ENCODE results near the gene FAM184B.
A peak's percentile ranks its signal among the peaks of the same experiment; 100 is the strongest.
"Not testable (repeated sequence)": the region's sequence is repeated elsewhere in the genome, so short reads cannot be mapped to it uniquely, and the experiment has no call there.

Gene FAM184B

GRCh38 chr4:17682222-17682566, 99.2 kb downstream of the FAM184B start:
- DNase-seq (ENCODE audit: low spot score) = no peak

- no peak for DNase-seq (ENCODE audit: low spot score)
Observed at GRCh38 chr4:17681281-17682221, 99.9 kb downstream of the FAM184B start.

DNA sequence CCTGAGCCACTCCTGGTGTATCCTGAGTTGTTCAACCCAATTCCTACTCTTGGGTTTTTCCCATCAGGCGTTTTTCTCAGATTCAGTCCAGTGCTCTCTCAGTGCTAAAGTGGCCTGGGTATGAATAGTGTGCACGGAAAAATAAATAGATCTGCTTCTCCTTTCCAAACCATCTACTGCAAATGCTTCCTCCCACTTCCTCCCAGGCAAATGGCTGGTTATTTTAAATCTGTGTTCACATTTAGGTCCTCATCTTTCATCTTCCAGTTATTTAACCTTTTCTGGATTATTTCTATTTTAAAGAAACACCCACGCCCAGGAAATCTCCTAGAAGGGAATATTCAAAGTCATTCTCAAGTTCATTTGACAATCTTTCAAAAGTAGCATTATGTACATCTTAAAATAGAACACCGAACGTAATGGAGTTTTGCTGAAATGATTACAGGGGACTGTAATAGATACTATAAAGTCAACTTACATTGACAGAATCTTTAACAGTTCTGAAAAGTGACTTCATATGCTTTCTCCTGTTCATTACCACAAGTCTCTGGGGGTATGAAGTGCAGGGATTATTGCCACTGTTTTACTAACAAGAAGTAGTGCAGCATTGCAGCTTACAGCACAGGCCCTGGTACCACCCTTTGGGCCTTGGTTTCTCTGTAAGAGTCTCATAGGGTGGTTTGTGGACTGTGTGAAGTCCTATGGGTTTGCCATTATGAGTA, 100.7 kb downstream of the FAM184B start:
- DNase-seq (ENCODE audit: low spot score) = no peak

DNA sequence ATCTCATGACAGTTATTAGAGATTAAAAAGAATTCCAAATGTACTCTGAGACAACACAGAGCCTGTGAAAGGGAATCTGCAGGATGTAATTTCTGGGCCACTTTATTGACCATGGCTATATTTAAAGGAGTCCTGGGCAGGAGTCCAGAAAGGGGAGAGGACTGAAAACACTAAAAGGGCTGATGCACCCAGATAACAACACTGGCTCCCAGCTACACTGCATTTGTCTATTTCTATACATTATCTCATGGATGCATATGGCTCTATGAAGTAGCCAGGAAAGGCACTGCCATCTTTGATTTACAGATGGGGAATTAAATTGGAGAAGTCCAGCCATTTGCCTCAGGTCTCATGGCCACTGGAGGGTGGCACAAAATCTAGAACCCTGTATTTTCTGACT, 111.0 kb downstream of the FAM184B start:
- DNase-seq (ENCODE audit: low spot score) = no peak

DNA sequence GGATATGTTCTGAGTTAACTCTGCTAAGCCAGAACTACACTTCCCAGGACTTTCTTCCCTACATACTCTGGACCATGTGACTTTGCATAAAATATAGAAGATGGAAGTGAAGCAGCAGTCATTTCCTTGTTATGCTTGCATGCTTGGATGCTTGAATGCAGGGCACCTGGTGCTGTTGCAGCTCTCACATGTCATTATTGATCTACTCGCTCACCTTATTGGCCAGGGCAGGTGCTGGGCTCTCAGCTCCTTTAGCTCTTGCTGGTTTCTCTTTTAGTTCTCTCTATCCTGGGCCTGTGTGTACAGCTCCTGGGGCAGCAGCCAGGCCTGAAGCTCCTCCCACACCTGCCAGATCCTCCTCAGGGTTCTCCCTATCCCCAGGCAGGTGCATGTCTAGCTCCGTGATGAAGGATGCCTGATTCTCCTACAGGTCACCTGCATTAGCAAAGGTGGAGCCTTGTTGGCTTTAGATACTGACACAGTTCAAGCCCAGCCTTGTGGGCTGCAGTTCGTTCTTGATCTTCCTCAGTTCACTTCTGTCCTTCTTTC, 113.7 kb downstream of the FAM184B start:
- no peak for DNase-seq (ENCODE audit: low spot score)

- no peak for DNase-seq (ENCODE audit: low spot score)
Observed at GRCh38 chr4:17667253-17667652, 114.2 kb downstream of the FAM184B start.

- no peak for DNase-seq (ENCODE audit: low spot score)
Observed at GRCh38 chr4:17665852-17666251, 115.6 kb downstream of the FAM184B start.

GRCh38 chr4:17665346-17665745, 116.1 kb downstream of the FAM184B start:
- DNase-seq (ENCODE audit: low spot score) = no peak

DNA sequence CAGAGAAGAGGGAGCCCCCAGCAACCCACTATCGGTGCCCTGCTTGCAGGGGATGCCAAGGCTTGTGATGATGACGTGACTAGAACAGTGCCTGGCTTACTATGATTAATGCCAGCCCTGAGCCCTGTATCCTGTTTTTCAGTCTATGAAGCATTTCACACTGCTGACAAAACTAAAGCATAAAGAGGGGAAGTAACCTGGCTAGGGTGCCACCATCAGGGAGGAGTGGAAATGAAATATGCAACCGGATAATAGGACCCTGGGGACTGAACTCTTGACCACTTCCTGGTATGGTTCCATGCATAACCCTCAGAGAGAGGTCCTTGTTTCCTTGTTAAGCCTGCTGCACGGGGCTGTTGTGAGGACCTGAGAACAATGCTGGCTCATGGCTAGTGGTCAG, 116.7 kb downstream of the FAM184B start:
- DNase-seq (ENCODE audit: low spot score) = no peak

GRCh38 chr4:17662694-17663093, 118.7 kb downstream of the FAM184B start:
- DNase-seq (ENCODE audit: low spot score) = no peak

DNA sequence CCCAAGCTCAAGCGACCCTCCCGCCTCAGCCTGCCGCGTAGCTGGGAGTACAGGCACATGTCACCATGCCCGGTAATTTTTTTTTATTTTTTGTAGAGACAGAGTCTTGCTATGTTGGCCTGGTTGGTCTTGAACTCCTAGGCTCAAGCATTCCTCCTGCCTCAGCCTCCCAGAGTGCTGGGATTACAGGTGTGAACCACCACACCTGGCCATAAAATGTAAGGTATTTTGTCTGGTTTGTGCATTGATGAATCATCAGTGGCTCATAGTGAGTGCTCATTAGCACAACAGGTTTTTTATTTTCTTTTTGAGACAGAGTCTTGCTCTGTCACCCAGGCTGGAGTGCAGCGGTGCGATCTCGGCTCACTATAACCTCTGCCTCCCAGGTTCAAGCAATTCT, 122.2 kb downstream of the FAM184B start:
- not testable (repeated sequence) for DNase-seq (ENCODE audit: low spot score)

DNA sequence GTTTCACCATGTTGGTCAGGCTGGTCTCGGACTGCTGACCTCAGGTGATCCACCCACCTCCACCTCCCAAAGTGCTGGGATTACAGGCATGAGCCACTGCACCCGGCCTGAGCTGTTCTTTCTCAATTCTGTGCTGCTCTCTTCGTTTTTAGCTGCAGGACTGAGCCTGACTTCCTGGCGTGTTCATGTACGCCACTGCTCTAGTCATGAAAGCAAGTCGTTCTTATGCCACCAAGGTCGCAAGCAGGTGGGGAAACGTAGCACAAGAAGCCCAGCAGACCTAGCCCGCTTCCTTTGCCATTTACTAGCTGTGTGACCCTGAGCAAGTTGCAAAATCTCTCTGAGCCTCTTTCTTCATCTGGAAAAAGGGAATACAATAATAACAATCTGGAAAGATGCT, 123.6 kb downstream of the FAM184B start:
- DNase-seq (ENCODE audit: low spot score) = no peak

GRCh38 chr4:17657090-17657489, 124.3 kb downstream of the FAM184B start:
- DNase-seq (ENCODE audit: low spot score) = no peak

DNA sequence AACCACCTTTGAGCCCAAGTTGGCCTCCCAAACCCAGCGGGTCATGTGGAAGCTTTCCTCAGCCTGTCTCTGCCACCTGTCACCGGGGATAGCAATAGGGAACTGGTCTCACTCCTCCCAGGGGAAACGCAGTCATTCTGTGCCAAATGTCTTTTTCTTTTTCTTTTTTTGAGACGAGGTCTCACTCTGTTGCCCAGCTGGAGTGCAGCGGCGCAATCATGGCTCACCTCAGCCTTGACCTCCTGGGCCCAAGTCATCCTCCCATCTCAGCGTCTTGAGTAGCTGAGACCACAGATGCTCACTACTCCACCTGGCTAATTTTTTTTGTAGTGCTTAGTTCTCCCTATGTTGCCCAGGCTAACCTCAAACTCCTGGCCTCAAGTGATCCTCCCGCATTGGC, 126.7 kb downstream of the FAM184B start:
- no peak for DNase-seq (ENCODE audit: low spot score)

GRCh38 chr4:17650406-17650805, 131.0 kb downstream of the FAM184B start:
- no peak for DNase-seq (ENCODE audit: low spot score)

- no peak for DNase-seq (ENCODE audit: low spot score)
Observed at GRCh38 chr4:17647927-17648326, 133.5 kb downstream of the FAM184B start.

GRCh38 chr4:17647176-17647806, 134.1 kb downstream of the FAM184B start:
- DNase-seq (ENCODE audit: low spot score) = no peak

DNA sequence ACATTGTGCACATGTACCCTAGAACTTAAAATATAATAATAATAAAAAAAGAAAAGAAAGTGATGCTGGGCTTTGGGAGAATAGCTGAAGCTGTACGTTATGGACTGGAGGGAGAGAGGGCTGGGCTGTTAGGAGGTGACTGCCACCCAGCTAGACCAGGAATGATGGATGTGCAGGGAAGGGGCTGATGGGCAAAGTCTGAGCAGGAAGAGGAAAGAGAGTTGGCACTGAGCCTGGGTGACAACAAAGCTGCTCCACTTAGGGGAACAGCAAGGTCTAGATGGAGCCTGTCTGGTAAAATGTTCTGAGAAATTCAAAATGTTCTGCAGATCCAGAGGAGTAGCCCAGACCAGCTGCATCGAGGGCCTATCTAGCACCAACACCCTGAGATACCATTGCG, 134.7 kb downstream of the FAM184B start:
- no peak for DNase-seq (ENCODE audit: low spot score)

- DNase-seq (ENCODE audit: low spot score) = no peak
Observed at GRCh38 chr4:17642398-17642783, 139.0 kb downstream of the FAM184B start.

DNA sequence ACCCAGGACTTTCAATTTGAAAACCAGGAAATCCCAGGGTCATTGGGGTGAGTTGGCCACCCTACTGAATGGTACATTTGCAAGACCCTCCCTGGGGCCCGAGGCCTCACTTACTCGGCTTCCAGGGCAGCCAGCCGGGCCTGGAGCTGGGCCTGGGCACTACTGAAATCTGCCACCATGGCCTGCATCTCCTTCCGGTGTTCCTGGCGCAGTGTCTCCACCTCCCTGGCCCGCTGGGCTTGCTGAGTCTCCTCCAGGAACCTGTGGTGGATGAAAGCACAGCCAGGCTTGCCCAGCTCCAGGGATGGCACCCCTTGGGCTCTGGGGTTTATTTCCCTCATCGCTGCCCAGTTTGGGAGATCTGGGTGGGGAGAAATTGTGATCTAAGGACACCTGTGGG, 142.3 kb downstream of the FAM184B start:
- no peak for DNase-seq (ENCODE audit: low spot score)

- DNase-seq (ENCODE audit: low spot score) = peak; percentile 91
Observed at GRCh38 chr4:17636696-17637622, 144.5 kb downstream of the FAM184B start.

DNA sequence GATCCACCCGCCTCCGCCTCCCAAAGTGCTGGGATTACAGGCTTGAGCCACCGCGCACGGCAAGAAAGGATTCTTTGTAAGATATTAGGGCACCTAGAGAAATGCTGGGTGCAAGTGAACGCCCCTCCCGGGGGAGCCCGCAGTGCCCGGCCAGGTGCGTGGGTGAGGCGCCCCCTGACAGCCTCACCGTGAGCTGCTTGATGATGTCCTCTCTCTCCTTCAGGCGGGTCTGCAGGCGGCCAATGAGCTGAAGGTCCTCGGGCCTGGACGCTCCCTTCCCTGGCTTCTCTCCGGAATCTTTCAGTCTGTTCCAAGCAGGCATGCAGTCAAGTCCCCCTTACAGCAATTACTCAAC, 145.1 kb downstream of the FAM184B start:
- no peak for DNase-seq (ENCODE audit: low spot score)

Measured in AG08396 (cell line).